Endodermal cell (in vitro differentiated cells): ENCODE measurements around the gene TULP3. TPM values are rescaled to one million over a fixed set of nuclear protein-coding genes. Genes with fewer than 3 reads are reported as not detected.

ENCODE experiments used
- DNase-seq: peaks from one replicate; pipeline ENCODE4 v3.0.0-alpha.2; 2017
- H3K27ac ChIP-seq: 2 replicates; pipeline ENCODE4 v1.5.1; 2013; ENCODE audit warnings: mild to moderate bottlenecking, low read depth, low read length, moderate library complexity
- H3K27me3 ChIP-seq: 2 replicates; pipeline ENCODE4 v1.6.1; 2013; ENCODE audit warnings: mild to moderate bottlenecking, low read length, moderate library complexity; ENCODE audit not compliant: insufficient read depth, control insufficient read depth, poor library complexity, severe bottlenecking
- H3K36me3 ChIP-seq: 2 replicates; pipeline ENCODE4 v1.7.0; 2013; ENCODE audit warnings: mild to moderate bottlenecking, low read length, moderate library complexity; ENCODE audit not compliant: control insufficient read depth, insufficient read depth
- H3K4me1 ChIP-seq: one replicate; pipeline ENCODE4 v1.7.0; 2013; ENCODE audit warnings: low read length; ENCODE audit not compliant: control insufficient read depth, insufficient read depth
- H3K4me3 ChIP-seq: 2 replicates; pipeline ENCODE4 v1.5.1; 2013; ENCODE audit warnings: mild to moderate bottlenecking, low read length, moderate library complexity
- H3K9ac ChIP-seq: 2 replicates; pipeline ENCODE4 v1.6.1; 2013; ENCODE audit warnings: mild to moderate bottlenecking, low read length, moderate library complexity; ENCODE audit not compliant: poor library complexity, severe bottlenecking; ENCODE audit errors: extremely low read depth
- H3K9me3 ChIP-seq: 2 replicates; pipeline ENCODE4 v1.6.1; 2013; ENCODE audit warnings: mild to moderate bottlenecking, low read length, moderate library complexity; ENCODE audit not compliant: control insufficient read depth
- H3K27ac Mint-ChIP-seq: 2 replicates; pipeline ENCODE4 v1.8.0; 2020; ENCODE audit warnings: mixed read lengths
- H3K27me3 Mint-ChIP-seq: 2 replicates; pipeline ENCODE4 v1.8.0; 2021; ENCODE audit warnings: mild to moderate bottlenecking, mixed read lengths; ENCODE audit not compliant: insufficient read depth
- H3K36me3 Mint-ChIP-seq: 2 replicates; pipeline ENCODE4 v1.8.0; 2020; ENCODE audit warnings: low read depth, mixed read lengths
- H3K4me1 Mint-ChIP-seq: 2 replicates; pipeline ENCODE4 v1.8.0; 2020; ENCODE audit warnings: mixed read lengths
- H3K4me3 Mint-ChIP-seq: 2 replicates; pipeline ENCODE4 v1.8.0; 2020; ENCODE audit warnings: mild to moderate bottlenecking, moderate library complexity, mixed read lengths
- H3K9me3 Mint-ChIP-seq: 2 replicates; pipeline ENCODE4 v1.8.0; 2020; ENCODE audit warnings: mild to moderate bottlenecking, mixed read lengths
- WGBS, 2 experiments: methylation state at CpG; one replicate each; pipeline versions ENCODE4 v1.1.5 to v1.1.7; 2013; ENCODE audit warnings: missing lambda C conversion rate in 2 of 2, mixed read lengths in 1 of 2; ENCODE audit not compliant: insufficient coverage in 1 of 2, insufficient read length in 1 of 2; 5-methylcytosine and 5-hydroxymethylcytosine counted together
- total RNA-seq, 2 donors: library from RNA; stranded (reverse); fragmentation: NEBNext Ultra II Directional in 1 of 2; extraction: Animal tissue kit (Norgen Biotek cat#: 25700) in 1 of 2; gene quantifications; 2 replicates in 1 of 2; 3 replicates in 1 of 2; pipeline ENCODE4 v1.2.1, GENCODE V29; 2021
- TF ChIP-seq, protein P1 (sequence below): fragments of 200-600 bp; sonication (generic); conservative IDR thresholded peaks from 2 replicates; pipeline ENCODE4 v1.5.0; 2021; ENCODE audit warnings: antibody characterized with exemption, mild to moderate bottlenecking

Gene TULP3
- total RNA-seq, 2 donors from 2014 or later = 28.1 to 47.9 TPM

DNA sequence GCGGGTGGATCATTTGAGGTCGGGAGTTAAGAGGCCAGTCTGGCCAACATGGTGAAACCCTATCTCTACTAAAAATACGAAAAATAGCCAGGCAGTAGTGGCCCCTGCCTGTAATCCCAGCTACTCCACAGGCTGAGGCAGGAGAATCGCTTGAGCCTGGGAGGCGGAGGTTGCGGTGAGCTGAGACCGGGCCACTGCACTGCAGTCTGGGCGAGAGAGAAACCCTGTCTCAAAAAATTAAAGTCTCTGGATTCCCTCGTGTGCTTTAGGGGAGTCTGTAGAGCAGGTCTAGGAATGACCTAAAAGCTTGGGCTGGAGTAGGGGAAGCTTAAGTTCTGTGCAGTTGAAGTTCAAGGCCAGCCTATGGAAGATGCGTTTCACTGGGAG lies 697 bp upstream of the TULP3 start:
- Histone ChIP-seq H3K9ac (peak overlapping the region; percentile 59), H3K4me3 (peak overlapping the region; percentile 97), H3K4me1 (no peaks in the 10 kb centered on the region), H3K27ac (peak overlapping the region; percentile 78), H3K36me3 (peaks cover 35% of the 10 kb centered on the region), H3K9me3 (no peaks in the 10 kb centered on the region), H3K27me3 (no peaks in the 10 kb centered on the region)
- peak overlapping the region; percentile 91 for H3K4me3 Mint-ChIP-seq
- no peaks in the 10 kb centered on the region for H3K9me3 Mint-ChIP-seq
- TF ChIP-seq, protein P1, sequence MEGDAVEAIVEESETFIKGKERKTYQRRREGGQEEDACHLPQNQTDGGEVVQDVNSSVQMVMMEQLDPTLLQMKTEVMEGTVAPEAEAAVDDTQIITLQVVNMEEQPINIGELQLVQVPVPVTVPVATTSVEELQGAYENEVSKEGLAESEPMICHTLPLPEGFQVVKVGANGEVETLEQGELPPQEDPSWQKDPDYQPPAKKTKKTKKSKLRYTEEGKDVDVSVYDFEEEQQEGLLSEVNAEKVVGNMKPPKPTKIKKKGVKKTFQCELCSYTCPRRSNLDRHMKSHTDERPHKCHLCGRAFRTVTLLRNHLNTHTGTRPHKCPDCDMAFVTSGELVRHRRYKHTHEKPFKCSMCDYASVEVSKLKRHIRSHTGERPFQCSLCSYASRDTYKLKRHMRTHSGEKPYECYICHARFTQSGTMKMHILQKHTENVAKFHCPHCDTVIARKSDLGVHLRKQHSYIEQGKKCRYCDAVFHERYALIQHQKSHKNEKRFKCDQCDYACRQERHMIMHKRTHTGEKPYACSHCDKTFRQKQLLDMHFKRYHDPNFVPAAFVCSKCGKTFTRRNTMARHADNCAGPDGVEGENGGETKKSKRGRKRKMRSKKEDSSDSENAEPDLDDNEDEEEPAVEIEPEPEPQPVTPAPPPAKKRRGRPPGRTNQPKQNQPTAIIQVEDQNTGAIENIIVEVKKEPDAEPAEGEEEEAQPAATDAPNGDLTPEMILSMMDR = no peak
- 80 to 90% methylated on average over 6 to 10 of the region's 10 CpGs for WGBS, 2 experiments
- peaks cover 35% of the 10 kb centered on the region for H3K36me3 Mint-ChIP-seq
- H3K27me3 Mint-ChIP-seq = no peaks in the 10 kb centered on the region
- peaks cover 20% of the 10 kb centered on the region for H3K4me1 Mint-ChIP-seq
- H3K27ac Mint-ChIP-seq = peak overlapping the region; percentile 94
- DNase-seq = no peak

DNA sequence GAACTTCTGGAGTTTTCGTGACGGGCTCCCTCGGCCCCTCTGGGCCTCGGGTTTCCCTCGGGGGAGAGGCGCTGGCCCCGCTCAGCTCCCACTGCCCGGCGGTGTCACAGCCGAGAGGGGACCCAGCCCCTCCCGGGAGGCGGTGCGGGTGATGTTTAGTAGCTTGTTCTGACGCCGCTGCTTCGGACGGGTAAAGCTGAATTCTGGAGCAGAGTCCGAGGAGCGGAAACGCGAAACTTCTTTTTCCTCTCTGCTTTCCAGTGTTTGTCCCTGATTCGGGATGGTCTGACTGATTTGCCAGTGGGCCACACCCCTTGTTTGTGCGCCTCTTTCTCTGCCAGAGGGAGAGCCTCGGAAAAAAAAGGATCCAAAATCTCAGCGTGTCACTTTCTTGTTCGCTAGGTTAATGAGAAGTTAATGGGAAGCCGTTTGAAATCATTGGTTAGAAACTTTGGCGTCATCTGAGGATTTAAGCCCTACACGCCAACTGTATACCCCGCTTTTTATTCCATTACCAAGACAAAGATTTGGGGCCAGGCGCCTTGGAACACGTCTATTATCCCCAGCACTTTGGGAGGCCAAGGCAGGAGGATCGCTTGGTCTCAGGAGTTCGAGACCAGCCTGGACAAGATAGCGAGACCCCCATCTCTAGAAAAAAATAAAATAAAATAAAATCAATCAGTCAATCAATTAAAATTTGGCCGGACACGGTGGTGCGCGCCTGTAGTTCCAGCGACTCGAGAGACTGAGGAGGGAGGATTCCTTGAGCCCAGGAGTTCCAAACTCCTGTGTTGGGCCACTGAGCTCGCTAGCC lies 756 bp downstream of the TULP3 start:
- H3K9me3 Mint-ChIP-seq = no peaks in the 10 kb centered on the region
- H3K36me3 Mint-ChIP-seq = peaks cover 28% of the 10 kb centered on the region
- H3K9me3 ChIP-seq = no peaks in the 10 kb centered on the region
- H3K4me1 Mint-ChIP-seq = peaks cover 28% of the 10 kb centered on the region
- H3K4me1 ChIP-seq = no peaks in the 10 kb centered on the region
- peak overlapping the region; percentile 97 for H3K4me3 ChIP-seq
- peak; percentile 88 for DNase-seq
- H3K36me3 ChIP-seq = peaks cover 26% of the 10 kb centered on the region
- peak overlapping the region; percentile 89 for H3K27ac ChIP-seq
- TF ChIP-seq, protein P1 = no peak
- peak overlapping the region; percentile 91 for H3K4me3 Mint-ChIP-seq
- no peaks in the 10 kb centered on the region for H3K27me3 ChIP-seq
- H3K27me3 Mint-ChIP-seq = no peaks in the 10 kb centered on the region
- peak overlapping the region; percentile 94 for H3K27ac Mint-ChIP-seq
- 30 to 31% methylated on average over 32 to 42 of the region's 42 CpGs for WGBS, 2 experiments
- peak overlapping the region; percentile 77 for H3K9ac ChIP-seq

DNA sequence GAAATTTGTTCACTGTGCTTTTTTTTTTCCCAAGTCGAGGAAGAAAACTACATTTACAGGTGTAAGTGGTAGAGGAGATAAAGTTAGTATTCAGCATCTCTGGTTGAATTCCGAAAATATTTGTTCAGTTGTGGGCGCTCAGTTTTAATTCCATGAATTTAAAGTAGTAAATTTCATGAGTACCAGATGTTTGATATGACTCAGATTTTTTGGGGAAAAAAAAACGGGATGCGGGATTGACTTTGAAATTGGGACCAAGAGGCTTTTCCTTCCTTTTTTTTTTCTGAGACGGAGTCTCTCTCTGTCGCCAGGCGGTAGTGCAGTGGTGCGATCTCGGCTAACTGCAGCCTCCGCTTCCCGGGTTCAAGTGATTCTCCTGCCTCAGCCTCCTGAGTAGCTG lies 1.6 kb downstream of the TULP3 start:
- Histone ChIP-seq H3K9me3 (no peaks in the 10 kb centered on the region), H3K27ac (no peak overlapping the region), H3K27me3 (no peaks in the 10 kb centered on the region), H3K4me3 (peak overlapping the region; percentile 97), H3K36me3 (peaks cover 20% of the 10 kb centered on the region), H3K9ac (no peak overlapping the region), H3K4me1 (no peaks in the 10 kb centered on the region)
- TF ChIP-seq, protein P1 = peak; percentile 16
- Mint-ChIP-seq H3K27ac (no peak overlapping the region), H3K27me3 (no peaks in the 10 kb centered on the region), H3K9me3 (no peaks in the 10 kb centered on the region), H3K36me3 (peaks cover 27% of the 10 kb centered on the region), H3K4me1 (peaks cover 28% of the 10 kb centered on the region), H3K4me3 (peak overlapping the region; percentile 91)
- DNase-seq = no peak
- 89 to 93% methylated on average over 11 to 12 of the region's 12 CpGs for WGBS, 2 experiments
